Keratinocyte (primary cell): ENCODE data around the gene ARHGDIB. TPM values are rescaled to one million over a fixed set of nuclear protein-coding genes. Genes with fewer than 3 reads are reported as not detected.
A peak's percentile ranks its signal among the peaks of the same experiment; 100 is the strongest.

ENCODE experiments used
- DNase-seq: peaks from one replicate; pipeline ENCODE4 v3.0.0-alpha.2; 2011; ENCODE audit warnings: low read depth, missing footprints, low spot score
- FAIRE-seq: peaks from 2 replicates; lab custom pipeline; 2011; peaks lifted over from hg19 to GRCh38; lab: Jason Lieb, UNC
- H2AFZ ChIP-seq: 2 replicates; pipeline ENCODE4 v1.6.0; 2012; ENCODE audit warnings: low read length, control low read depth, inconsistent platforms; ENCODE audit not compliant: control insufficient read depth
- H3K27ac ChIP-seq: 2 replicates; pipeline ENCODE4 v1.5.1; 2011; ENCODE audit warnings: low read length; ENCODE audit not compliant: control insufficient read depth, insufficient read depth
- H3K27me3 ChIP-seq: 3 replicates; pipeline ENCODE4 v1.6.0; 2011; ENCODE audit warnings: low read length; ENCODE audit not compliant: control insufficient read depth, insufficient read depth; ENCODE audit errors: extremely low read depth
- H3K36me3 ChIP-seq, 2 experiments: 2 replicates in 1 of 2; 3 replicates in 1 of 2; pipeline ENCODE4 v1.5.1; 2011; ENCODE audit warnings: low read length in 2 of 2, mild to moderate bottlenecking in 1 of 2; ENCODE audit not compliant: control insufficient read depth in 2 of 2, insufficient read depth in 2 of 2; ENCODE audit errors: extremely low read depth in 1 of 2
- H3K4me1 ChIP-seq: 3 replicates; pipeline ENCODE4 v1.5.1; 2011; ENCODE audit warnings: low read length; ENCODE audit not compliant: control insufficient read depth, insufficient read depth; ENCODE audit errors: extremely low read depth
- H3K4me2 ChIP-seq: 3 replicates; pipeline ENCODE4 v1.6.0; 2011; ENCODE audit warnings: low read depth, low read length; ENCODE audit not compliant: control insufficient read depth, insufficient read depth; ENCODE audit errors: extremely low read depth
- H3K4me3 ChIP-seq, 3 experiments: fragments of 200-600 bp in 1 of 3; sonication (generic) in 1 of 3; 2 replicates in 2 of 3; 3 replicates in 1 of 3; pipeline ENCODE4 v1.5.1; 2011 to 2016; ENCODE audit warnings: low read length in 3 of 3, mild to moderate bottlenecking in 3 of 3, control low read depth in 2 of 3, inconsistent platforms in 1 of 3, low read depth in 1 of 3, mixed read lengths in 1 of 3, mixed run types in 1 of 3, moderate library complexity in 1 of 3; ENCODE audit not compliant: control insufficient read depth in 2 of 3, insufficient read depth in 2 of 3; ENCODE audit errors: extremely low read depth in 1 of 3
- H3K79me2 ChIP-seq: 2 replicates; pipeline ENCODE4 v1.6.0; 2012; ENCODE audit warnings: low read length; ENCODE audit not compliant: control insufficient read depth, insufficient read depth
- H3K9ac ChIP-seq: 3 replicates; pipeline ENCODE4 v1.6.0; 2011; ENCODE audit warnings: low read length; ENCODE audit not compliant: control insufficient read depth, insufficient read depth; ENCODE audit errors: extremely low read depth
- H3K9me1 ChIP-seq: 3 replicates; pipeline ENCODE4 v1.6.0; 2011; ENCODE audit warnings: low read length; ENCODE audit not compliant: control insufficient read depth, insufficient read depth; ENCODE audit errors: extremely low read depth
- H3K9me3 ChIP-seq: 2 replicates; pipeline ENCODE4 v1.5.1; 2012; ENCODE audit warnings: low read depth, low read length; ENCODE audit not compliant: control insufficient read depth
- H4K20me1 ChIP-seq: 3 replicates; pipeline ENCODE4 v1.6.0; 2011; ENCODE audit warnings: low read length; ENCODE audit not compliant: control insufficient read depth, insufficient read depth; ENCODE audit errors: extremely low read depth
- CTCF ChIP-seq, 3 experiments: IDR thresholded peaks in 1 of 3; conservative IDR thresholded peaks in 1 of 3; optimal IDR thresholded peaks in 1 of 3; 2 replicates in 2 of 3; 3 replicates in 1 of 3; pipeline versions ENCODE3 to v1.5.1; 2011; ENCODE audit warnings: low read length in 3 of 3, mild to moderate bottlenecking in 3 of 3, moderate library complexity in 2 of 3, control low read depth in 1 of 3, inconsistent platforms in 1 of 3; ENCODE audit not compliant: insufficient read depth in 2 of 3; ENCODE audit errors: extremely low read depth in 1 of 3
- EZH2 ChIP-seq: IDR thresholded peaks from one replicate; pipeline ENCODE4 v1.6.1; 2012; ENCODE audit warnings: inconsistent platforms, mild to moderate bottlenecking, low read length, moderate library complexity
- dilution Hi-C: fragments of 300-500 bp; cut with MboI; formaldehyde crosslinking; loops from one replicate; pipeline ENCODE4 v1.7.0; 2020; ENCODE audit warnings: low sequenced_read_pairs; ENCODE audit not compliant: extremely low pct_ligation_motif_present
- polyA plus RNA-seq, 5 experiments: library from polyadenylated mRNA; depleted of rRNA in 3 of 5; stranded (reverse) in 3 of 5; stranded (forward) in 1 of 5; unstranded in 1 of 5; fragments of >200 nt; gene quantifications; 1 replicate in 1 of 5; 2 replicates in 3 of 5; 3 replicates in 1 of 5; pipeline versions ENCODE4 v1.2.1 to v1.2.3, GENCODE V29; 2011 to 2012; ENCODE audit warnings: missing spikeins in 2 of 5, low read depth in 1 of 5, low replicate concordance in 1 of 5

ARHGDIB gene
- polyA plus RNA-seq, 1 donor (not counting 4 experiments of a cell fraction or from before 2014, with no cell fraction given) = 164 TPM

GRCh38 chr12:14950421-14950820 lies 11.0 kb downstream of the ARHGDIB start:
- dilution Hi-C loops = no loop called here
- Histone ChIP-seq H3K9ac (no peak overlapping the region), H3K36me3 (peaks cover 0 to 5% of the 10 kb centered on the region in 2 experiments), H3K4me2 (no peak overlapping the region), H4K20me1 (no peaks in the 10 kb centered on the region), H2AFZ (no peak overlapping the region), H3K79me2 (peaks cover 8% of the 10 kb centered on the region), H3K27ac (no peak overlapping the region), H3K4me3 (no peak overlapping the region), H3K9me1 (no peaks in the 10 kb centered on the region), H3K27me3 (no peaks in the 10 kb centered on the region), H3K9me3 (no peaks in the 10 kb centered on the region), H3K4me1 (peaks cover 31% of the 10 kb centered on the region)
- DNase-seq (no peak), FAIRE-seq (no peak)
- no peak for TF ChIP-seq CTCF (optimal IDR thresholded peaks at IDR 0.05 in 1 of 3, IDR thresholded peaks at IDR 0.05 in 1 of 3, conservative IDR thresholded peaks at IDR 0.05 in 1 of 3; ENCODE audit: extremely low read depth in 1 of 3, insufficient read depth in 2 of 3, low read length in 3 of 3)
- no peak for TF ChIP-seq EZH2

- FAIRE-seq (peak; percentile 68), DNase-seq (no peak)
- peaks cover 3 to 6% of the 10 kb centered on the region in 2 experiments for H3K36me3 ChIP-seq
- peaks cover 7% of the 10 kb centered on the region for H3K79me2 ChIP-seq
- no peaks in the 10 kb centered on the region for H3K9me1 ChIP-seq
- H3K9ac ChIP-seq = no peak overlapping the region
- H3K4me3 ChIP-seq = no peak overlapping the region
- H3K27me3 ChIP-seq = no peaks in the 10 kb centered on the region
- H3K4me2 ChIP-seq = no peak overlapping the region
- TF ChIP-seq EZH2 (no peak), CTCF (optimal IDR thresholded peaks at IDR 0.05 in 1 of 3, IDR thresholded peaks at IDR 0.05 in 1 of 3, conservative IDR thresholded peaks at IDR 0.05 in 1 of 3; ENCODE audit: extremely low read depth in 1 of 3, insufficient read depth in 2 of 3, low read length in 3 of 3) (no peak)
- peaks cover 31% of the 10 kb centered on the region for H3K4me1 ChIP-seq
- no peaks in the 10 kb centered on the region for H4K20me1 ChIP-seq
- no peak overlapping the region for H3K27ac ChIP-seq
- no peak overlapping the region for H2AFZ ChIP-seq
- dilution Hi-C loops = no loop called here
- no peaks in the 10 kb centered on the region for H3K9me3 ChIP-seq
Measured at GRCh38 chr12:14949631-14950030, 11.8 kb downstream of the ARHGDIB start.
